Measurements from ENCODE around the gene CNIH3.
A peak's percentile ranks its signal among the peaks of the same experiment; 100 is the strongest.
"Not testable (repeated sequence)": the region's sequence is repeated elsewhere in the genome, so short reads cannot be mapped to it uniquely, and the experiment has no call there.

CNIH3 gene

DNA sequence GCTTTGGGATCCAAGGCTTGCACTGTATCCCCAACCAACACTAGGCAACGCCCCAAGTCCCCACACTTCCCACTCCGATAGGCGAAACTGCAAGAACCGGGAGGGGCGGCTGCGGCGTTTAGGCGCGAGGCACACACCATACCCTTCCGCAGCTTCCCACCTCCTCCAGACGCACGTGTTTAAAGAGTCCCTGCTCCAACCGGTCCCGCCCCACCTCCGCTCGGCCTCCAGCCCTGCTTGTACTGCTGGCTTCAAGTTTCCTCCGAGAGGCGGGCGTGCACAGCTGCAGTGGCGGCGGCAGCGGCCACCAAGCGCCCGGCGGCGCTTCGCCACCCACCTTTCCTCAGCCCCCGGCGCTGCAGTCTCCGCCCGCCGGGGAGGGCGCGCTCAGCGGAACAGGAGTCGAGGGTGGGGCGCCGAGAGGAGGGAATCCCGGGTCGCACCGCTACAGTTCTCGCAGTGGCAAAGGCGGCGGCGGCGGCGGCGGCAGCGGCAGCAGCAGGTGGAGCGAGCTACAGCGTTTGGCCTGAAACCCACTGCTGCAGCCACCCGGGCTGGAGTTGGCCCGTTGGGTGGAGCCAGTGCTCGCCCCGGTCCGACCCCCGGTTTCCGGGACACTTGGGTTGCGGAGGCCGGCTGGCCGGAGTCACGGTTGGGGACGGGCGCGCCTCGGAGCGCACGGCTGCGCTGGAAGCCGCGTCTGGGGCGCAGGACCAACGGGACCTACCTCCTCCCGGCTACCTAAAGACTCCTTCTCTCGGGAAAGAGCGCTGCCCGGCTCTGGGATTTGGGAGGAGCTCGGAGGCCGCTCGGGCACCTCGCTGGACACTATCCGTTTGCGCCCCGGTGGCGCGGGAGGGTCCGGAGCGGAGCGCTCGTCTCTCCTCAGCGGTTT is at the start of gene CNIH3:
Gene CNIH3 (plus strand): TSS at position 457 of the 895 bp plus-strand sequence. CDS start 858 bp downstream, outside the sequence.
- no peak for FAIRE-seq

DNA sequence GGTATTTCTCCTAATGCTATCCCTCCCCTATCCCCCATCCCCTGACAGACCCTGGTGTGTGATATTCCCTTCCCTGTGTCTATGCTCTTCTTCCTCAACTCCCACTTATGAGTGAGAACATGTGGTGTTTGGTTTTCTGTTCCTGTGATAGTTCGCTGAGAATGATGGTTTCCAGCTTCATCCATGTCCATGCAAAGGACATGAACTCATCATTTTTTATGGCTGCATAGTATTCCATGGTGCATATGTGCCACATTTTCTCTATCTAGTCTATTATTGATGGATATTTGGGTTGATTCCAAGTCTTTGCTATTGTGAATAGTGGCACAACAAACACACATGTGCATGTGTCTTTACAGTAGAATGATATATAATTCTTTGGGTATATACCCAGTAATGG is 49.6 kb upstream of the CNIH3 start:
- FAIRE-seq: not testable (repeated sequence)

DNA sequence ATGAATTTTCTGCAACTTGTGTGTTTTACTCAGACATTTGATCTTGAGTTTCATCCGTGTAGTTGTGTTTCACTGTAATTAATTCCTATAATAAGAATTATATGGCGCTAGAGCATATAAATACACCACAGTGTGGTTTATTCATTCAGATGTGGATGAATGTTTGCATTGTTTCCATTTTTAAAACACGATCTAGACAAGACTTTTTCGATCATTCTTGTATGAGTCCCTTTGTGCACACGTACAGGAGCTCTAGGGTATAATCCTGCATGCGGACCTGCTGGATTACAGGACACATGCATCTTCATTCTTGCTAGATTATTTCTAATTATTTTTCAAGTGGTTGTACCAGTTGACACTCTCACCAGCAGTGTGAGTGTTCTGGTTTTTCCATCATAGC is 46.8 kb upstream of the CNIH3 start:
- FAIRE-seq: no peak

DNA sequence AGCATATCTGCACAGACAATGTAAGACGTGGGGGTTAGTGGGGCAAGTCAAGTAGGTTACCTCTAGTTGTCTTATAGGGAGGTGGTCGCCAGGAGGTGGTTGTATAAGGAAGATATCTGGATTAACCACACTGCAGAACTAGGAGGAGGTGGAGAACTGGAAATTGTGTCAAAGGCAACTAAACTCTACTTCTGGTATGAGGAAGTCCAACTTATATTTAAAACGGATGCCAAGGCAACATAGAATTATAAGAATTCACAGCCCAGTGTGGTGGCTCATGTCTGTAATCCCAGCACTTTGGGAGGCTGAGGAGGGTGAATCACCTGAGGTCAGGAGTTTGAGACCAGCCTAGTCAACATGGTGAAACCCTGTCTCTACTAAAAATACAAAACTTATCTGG is 44.1 kb upstream of the CNIH3 start:
- FAIRE-seq: not testable (repeated sequence)

DNA sequence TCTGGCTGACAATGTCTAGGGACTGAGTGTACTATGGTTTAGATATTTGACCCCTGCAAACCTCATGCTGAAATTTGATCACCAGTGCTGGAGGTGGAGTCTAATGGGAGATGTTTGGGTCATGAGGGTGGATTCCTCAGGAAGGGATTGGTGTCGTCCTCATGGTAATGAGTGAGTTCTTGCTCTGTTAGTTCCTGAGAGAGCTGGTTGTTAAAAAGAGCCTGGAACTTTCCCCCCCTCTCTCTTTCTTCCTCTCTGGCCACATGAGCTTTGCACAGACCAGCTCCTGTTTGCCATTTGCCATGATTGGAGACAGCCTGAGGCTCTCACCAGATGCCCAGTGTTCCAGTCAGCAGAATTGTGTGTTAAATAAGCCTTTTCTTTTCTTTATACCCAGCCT is 36.6 kb upstream of the CNIH3 start:
- FAIRE-seq: no peak

DNA sequence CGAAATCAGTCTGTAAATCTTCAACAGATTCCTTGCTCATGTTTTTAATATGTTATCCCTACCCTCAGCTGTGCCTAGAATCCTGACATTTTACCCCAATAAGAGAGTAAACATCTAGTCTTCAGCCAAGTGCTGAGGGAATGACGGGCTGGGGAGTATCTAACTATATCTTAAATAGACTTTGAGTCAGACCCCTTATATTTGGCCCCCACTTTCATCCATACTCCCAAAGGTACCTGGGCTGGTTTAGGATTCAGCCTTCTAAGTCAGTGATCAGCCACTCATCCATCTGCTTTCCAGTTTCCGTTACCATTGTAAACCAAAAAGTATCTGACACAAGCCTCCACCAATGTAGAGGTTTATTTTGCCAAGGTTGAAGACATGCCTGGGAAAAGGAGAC is 36.1 kb upstream of the CNIH3 start:
- no peak for FAIRE-seq

DNA sequence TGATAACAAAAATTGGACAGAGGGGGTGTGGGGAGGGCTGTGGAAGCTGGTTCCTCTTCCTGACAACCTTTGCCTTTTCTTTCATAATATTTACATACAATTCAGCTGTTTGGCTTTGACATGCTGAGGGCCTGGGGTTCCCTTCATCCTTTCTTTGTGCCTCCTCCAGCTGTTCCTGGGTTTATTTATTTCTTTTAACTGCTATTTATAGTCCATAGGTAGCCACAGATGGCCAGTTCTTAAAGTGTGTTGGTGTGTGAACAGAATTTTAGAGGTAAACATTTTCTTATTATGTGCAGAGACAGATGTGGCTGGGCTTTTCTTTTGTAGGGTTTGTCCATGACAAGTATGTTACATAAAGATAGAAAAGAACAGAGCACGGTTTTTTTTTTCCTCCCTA is 34.1 kb upstream of the CNIH3 start:
- FAIRE-seq: peak; percentile 17

DNA sequence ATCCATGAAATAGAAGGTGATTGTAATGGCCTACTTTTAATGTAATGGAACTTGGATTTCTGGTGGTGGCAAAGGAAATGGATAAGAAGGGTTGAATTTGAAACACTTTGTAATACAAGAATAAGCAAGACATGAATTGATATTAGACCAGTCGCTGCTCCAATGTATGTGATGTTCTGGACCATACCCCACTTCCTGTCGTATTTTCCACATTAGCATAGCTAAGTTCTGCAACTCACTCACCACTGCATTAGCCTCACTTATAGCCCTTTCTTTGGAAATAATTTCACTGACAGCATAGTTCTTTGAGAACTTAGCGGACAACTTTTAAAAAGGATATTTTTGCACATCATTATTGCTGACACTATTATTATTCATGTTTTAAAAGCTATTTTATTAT is 32.3 kb upstream of the CNIH3 start:
- peak; percentile 74 for FAIRE-seq

DNA sequence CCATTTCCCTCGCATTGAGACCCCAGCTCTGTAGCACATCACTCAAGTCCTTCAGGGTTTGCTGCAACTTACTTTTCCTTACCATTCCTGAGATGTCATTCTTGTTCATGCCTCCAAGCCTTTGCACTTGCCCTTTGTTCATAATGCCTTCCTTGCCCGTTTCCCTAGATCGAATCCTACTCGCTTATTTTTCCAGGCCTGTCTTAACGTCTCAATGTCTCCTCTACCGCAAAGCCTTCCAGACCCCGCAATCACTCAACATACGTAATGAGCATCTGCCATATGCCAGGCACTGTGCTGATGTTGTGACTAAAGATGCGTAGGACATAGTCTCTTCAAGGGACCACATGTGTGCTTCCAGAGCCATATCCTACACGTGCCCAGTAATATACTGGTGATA is 31.1 kb upstream of the CNIH3 start:
- no peak for FAIRE-seq

DNA sequence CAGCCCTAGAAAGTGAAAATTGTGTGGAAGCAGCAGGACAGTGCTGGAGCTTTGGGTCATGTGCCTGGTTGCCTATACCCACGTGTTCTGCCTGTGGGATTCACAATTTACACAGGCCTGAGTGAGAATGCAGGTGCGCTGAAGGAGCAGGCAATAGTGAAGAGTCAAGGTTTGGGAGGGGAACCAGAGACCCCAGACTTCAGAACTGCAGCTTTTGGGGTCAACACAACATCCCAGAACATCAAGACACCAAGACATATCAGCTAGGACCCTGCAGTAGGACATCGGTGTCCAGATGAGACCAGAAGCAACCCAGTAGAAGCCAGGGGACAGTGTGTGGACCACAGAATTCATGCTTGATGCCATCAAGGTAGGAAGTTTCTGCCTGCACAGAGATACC is 29.1 kb upstream of the CNIH3 start:
- FAIRE-seq: no peak

DNA sequence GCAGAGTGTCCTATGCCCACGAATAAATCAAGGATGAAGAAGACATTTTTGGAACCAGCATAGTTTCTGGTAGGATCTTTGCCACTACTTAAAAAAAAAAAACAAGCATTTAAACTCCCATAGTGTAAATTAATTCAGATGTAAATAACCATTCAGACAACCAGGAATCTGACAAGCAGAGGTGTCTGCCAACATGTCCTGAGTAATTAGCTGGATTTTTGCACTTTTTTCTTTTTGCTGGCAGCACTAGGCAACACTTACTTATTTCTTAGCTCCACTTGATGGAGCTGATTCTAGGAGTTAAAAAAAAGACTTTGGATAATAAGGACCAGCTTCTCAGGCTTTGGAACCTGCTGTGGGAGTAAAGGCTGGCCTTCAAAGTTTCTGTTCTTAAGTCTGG is 27.6 kb upstream of the CNIH3 start:
- no peak for FAIRE-seq

DNA sequence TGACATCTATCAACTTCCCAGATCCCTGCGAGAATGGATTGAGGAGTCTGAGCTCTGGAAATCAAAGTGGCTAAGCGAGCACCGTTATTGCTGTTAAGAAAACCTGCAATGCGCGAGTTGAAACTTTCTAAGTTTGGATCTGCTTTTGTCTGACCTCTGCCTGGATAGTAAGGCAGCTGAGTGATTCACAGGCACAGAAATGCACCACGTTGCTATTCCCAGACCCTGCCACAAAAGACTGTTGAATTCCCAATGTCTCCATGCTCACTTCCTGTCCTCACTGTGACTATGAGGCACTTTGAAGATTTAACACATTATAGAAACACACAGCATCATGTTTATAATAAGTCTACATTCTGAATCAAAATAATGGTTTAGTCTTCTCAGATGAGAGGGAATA is 27.1 kb upstream of the CNIH3 start:
- no peak for FAIRE-seq

DNA sequence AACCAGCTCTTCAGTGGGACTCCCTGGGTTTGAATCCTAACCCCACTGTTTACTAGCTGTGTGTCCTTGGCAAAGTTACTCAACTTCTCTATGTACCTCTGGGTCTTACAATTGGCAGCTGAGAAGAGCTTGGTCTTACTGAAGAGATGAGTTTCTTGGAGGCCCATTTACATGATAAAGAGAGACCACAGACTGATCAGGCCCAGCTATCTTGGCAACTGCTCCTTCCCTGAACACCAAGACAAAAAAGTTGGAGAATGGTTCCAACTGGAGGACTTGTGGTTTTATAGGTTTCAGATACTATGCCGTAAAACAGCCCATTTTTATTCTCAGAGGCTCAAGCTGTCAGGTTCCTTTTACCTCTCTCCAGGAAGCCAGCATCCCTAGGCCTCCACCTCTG is 24.8 kb upstream of the CNIH3 start:
- no peak for FAIRE-seq

DNA sequence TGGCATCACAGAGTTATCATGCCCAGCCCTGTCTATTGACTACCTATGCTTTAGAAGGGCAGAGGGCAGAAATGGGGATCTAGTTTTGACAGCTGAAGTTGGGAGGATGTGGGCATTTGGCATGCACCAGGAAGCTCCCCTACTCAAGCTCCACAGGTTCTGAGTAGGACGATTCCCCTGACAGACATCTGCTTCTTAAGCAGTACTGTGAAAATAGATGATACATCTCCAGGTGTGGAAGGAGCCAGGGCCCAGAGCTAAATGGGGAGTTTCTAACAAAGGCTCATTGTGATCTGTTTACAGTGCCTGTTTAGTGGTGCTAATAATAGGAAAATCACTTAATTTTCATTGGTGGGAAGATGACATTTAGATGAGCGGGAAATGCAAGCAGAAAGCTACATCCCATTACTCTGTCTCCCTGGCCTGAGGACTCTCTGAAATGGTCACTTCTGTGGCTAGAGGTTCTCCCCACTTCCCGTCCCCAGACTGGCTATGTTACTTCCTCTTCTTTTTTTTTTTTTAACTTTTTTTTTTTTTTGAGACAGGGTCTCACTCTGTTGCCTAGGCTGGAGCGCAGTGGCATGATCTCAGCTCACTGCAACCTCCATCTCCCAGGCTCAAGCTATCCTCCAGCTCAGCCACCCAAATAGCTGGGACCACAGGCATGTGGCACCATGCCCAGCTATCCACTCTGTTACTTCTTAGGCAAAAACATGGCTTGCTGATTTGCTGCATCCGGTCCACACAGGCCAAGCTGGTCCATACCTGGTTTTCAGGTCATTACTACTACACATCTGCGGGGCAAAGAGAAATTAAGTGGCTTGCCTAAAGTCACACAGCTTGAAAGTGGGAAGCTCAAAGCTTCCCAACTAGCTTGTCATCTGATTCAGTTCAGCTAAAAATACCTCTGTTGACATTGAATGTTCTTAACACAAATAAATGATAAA is 23.2 kb upstream of the CNIH3 start:
- FAIRE-seq: no peak

DNA sequence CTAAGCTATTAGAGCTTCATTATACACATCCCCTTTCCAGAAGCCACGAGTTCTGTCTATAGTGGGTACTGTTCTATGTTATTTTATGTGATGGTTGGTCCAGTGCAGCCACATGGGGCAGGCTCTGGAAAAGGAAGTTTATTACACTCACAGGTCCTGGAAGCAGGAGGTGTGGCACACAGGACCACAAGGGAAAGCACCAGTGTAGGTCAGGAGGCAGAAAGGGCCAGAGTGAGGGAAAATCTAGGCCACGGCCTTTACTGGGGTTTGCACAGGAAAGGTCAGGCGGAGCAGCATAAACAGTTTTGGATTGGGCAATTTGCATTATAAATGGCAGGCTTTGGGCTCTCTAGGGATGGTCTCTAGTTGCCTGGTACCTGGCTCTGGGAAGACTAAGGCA is 21.8 kb upstream of the CNIH3 start:
- no peak for FAIRE-seq

DNA sequence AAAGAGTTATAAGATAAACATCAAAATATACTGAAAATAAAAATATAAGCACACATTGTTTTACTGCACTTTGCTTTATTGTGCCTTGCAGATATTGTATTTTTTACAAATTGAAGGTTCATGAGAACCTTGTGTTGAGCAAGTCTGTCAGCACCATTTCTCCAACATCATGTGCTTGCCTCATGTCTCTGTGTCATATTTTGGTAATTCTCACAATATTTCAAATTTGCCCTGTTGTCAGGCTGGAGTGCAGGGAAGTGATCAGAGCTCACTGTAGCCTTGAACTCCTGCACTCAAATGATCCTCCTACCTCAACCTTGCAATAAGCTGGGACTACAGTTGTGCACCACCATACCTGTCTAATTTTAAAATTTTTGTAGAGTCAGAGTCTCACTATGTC is 21.3 kb upstream of the CNIH3 start:
- no peak for FAIRE-seq

DNA sequence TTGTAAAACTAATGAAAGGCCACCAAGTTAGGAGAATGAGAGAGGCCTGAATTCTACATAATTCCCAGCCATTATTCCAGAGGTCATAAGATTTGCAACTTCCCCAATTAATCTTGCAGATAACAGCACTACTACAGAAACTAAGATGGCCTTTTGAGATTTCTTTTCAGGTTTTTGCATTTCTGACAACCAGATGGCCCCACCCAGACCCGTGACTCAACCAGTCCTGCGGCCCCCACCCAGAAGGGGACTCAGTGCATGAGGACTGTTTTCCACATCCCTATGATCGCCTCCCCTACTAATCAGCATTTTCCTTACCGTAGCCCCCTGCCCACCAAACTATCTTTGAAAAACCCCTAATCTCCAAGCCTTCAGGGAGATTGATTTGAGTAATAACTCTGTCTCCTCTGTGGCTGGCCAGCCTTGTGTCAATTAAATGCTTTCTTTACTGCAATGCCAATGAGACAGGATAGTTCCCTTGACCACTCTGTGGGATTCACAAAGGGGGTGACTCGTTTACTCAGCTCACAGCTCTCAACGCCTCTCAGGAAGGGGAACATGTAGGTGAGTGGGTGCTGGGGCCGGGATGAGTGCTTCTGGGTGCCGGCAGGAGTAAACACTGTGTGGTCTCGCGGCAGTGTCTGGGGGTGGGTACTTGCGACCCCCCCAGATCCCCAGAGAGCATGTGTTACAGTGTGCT is 10.5 kb upstream of the CNIH3 start:
- FAIRE-seq: no peak

DNA sequence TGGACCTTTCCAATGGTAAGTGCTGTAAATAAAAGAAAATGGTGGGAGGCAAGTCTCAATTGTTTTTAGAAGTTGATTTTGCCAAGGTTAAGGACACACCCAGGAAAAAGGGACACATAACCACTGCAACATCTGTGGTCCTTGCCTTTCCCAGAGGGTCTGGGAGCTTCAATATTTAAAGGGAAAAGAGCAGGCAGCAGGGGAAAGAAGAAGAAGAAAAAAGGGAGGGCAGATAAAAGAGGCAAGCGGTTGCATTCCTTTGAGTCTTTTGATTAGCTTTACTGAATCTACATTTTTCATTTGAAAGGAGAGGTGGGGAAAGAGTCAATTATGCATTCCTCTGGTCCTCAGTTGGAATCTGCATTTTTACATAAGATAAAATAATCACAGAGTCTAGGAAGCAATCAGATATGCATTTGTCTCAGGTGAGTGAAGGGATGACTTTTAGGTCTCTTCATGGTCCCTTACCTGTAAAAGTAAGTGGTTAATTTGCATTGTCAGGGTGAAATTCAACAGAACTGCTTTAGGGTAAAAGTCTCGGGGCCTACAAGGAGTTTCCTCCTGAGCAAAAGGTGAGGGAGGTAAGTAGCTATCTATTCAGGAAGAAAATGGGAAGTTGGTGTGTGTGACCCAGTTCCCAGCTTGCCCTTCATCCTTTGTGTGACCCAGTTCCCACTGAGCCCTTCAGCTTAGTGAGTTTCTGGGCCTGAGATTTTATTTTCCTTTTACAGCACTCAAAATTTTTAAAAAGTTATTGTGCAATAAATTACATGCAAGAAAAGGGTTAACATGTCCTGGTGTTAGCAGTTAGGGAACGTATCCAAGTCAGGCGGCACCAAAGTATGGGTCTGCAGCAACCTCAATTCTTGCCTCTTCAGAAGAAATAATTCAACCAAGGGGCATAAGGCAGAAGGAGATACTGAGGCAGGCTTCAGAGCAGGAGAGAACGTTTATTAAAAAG is 8.6 kb upstream of the CNIH3 start:
- FAIRE-seq: no peak

DNA sequence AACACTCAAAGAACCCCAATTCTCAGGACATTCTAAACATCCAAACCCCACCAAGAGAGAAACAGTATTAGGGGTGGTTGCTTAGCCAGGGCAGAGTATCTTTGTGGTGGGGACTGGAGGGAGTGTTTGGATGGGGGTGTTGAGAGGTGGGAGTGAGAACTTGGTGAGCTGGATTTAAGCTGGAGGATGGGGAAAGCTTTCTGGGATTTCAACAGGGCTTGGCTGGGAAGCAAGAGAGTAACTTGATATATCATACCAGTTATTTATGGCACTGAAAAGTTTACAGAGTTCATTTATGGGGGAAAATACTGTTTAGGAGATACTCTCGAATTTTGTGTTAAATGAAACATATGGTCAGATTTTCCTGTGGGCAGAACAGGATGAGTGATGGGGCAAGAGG is 6.8 kb upstream of the CNIH3 start:
- FAIRE-seq: no peak

DNA sequence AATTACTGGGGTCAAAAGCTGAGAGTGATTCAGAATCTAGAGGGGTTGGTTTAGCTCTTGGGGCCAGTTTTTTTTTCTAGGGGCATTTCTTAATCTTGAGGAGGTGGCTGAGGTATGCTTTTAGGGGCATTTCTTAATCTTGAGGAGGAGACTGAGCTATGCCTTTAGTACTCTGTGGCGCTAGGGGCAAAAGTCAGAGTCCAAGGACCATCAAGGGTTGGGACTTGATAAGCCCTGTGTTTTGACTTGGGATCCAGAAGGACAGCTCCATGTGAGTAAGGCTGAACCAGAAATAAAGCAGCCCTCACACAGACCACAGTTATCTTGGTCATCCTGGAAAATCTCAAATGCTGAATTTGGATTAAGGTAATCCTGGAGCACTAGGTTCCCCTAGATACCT is 3.9 kb upstream of the CNIH3 start:
- FAIRE-seq: no peak

DNA sequence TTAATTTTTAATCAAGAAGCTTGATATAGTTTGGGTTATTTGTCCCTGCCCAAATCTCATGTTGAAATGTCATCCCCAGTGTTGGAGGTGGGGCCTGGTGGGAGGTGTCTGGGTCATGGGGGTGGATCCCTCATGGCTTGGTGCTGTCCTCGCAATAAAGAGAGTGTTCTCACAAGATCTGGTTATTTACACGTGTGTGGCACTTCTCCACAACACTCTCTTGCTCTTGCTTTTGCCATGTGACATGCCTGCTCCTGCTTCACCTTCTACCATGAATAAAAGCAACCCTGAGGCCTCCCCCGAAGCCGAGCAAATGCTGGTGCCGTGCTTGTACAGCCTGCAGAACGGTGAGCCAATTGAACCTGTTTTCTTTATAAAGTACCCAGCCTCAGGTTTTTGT is 2.6 kb upstream of the CNIH3 start:
- no peak for FAIRE-seq
